ENCODE results near the gene TMEM106A.
"Not testable (repeated sequence)": the region's sequence is repeated elsewhere in the genome, so short reads cannot be mapped to it uniquely, and the experiment has no call there.

TMEM106A gene

DNA sequence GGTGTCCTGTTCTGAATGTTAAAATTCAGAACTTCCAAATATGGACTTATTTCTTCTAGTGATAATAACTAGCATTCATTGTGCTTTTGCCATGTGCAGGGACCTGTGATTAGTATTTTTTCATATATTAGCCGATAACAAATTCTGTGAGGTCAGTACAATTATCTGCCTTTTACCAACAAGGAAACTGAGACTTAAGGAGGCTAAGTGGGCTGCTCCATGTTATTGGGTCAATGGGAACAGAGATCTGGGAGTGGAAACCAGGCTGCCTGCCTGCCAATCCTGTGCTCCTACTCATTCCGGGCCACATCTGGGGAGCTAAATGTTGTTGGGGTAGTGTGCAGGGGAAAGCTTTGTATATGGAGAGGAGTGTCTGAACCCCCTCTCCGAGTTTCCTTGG, 3.7 kb downstream of the TMEM106A start:
- no peak for DNase-seq (ENCODE audit: low read depth, low spot score)

DNA sequence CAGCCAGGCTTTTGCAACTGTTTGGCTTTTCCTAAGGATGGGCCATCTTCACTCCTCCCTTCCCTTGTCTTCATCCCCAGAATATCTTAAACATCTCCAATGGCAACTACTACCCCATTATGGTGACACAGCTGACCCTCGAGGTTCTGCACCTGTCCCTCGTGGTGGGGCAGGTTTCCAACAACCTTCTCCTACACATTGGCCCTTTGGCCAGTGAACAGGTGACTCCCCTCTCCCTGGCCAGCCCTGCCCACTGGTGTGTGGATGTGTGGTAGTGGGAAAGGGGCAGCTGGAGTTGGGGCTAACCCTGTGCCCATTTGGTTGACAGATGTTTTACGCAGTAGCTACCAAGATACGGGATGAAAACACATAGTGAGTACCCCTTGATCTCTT, 4.7 kb downstream of the TMEM106A start:
- DNase-seq (ENCODE audit: low read depth, low spot score) = no peak

DNA sequence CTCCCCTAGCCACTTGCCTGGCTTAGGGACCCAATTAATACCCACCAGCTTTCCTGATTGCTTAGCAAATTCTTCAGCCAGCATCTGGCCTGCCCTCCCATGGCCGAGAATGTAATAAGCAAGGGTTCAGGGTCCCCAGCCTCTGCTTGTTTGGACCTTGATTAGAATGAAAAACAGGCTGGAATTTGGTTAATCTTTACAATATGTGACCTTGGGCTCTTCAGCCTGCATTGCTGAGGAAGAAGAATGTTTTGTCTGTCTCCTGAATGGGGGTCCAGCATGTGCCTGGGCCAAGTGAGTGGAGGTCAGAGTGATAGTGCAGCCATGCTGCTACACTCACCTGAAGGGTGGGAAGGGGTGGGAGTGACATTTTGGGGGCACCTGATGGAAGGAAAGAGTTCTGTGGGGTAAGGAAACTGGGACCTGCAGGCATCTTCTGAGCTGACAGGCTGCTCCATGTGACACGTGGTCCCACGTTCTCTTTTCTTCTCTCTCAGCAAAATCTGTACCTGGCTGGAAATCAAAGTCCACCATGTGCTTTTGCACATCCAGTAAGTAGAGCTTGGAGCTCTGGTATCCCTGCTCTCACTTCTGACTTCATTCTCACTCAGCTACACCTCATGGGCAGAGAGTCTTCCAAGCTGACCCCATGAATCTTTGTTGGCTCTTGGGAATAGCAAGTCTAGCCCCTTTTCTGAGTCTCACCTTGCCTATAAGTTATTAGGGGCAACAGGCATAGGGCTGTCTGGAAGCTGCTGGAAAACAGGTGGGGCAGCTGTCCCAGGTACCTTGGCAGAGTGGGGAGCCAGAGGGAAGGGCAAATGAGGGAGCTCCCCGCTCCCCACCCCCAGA, 5.3 kb downstream of the TMEM106A start:
- no peak for DNase-seq (ENCODE audit: low read depth, low spot score)

DNA sequence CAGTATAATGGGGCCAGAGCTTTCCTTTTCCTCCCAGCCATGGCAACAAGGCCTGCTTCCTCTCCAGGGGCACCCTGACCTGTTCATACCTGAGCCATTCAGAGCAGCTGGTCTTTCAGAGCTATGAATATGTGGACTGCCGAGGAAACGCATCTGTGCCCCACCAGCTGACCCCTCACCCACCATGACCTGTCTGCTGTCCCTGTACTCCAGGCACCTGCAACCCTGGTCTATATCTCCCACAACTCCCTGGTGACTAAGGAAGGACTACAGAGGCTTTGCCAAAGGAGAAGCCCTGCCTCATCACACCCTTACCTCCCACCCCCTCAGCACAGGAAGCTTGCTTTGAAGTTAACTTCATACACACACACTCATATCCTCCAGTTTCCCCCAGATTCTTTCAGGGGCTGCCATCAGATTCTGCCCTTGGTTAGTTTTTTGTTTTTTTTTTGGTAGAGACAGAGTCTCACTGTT, 6.0 kb downstream of the TMEM106A start:
- no peak for DNase-seq (ENCODE audit: low read depth, low spot score)

DNA sequence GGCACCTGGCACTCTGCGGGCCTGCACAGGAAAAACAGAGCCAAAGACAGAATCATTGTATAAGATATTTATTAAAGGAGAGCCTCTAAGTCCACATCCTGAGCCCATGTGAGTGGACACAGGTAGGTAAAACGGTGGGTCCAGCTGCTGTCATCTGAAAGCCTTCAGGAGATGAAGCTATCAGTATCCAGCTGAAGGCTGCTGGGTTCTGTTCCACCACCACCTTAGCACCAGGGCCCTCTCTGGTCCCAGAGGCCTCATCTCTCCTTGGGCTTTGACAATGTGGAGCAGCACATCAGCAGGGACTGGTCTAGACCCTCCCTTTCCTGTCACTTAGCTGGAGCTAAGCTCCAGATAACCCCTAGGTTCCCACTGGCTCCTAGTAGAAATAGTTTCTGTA, 7.3 kb downstream of the TMEM106A start:
- no peak for DNase-seq (ENCODE audit: low read depth, low spot score)

DNA sequence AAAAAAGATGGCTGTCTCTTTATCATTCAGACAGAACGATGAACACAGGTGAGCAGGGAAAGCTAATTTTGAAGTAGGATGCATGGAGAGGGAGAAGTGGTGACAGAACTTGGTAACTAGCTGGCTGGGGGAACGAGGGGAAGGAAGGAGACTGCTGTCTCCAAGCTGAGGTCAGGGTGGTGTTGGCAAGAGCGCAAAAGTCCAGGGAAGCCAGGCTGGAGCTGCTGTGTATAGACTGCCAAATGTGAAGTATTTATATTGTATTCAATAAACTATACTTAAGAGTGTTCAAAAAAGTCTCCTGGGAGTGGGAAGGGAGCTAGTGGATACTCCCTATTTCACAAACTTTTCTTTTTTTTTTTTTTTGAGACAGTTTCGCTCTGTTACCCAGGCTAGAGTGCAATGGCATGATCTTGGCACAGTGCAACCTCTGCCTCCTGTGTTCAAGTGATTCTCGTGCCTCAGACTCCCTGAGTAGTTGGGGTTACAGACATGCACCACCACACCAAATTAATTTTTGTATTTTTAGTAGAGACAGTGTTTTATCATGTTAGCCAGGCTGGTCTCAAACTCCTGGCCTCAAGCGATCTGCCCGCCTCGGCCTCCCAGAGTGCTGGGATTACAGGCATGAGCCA, 8.2 kb downstream of the TMEM106A start:
- no peak for DNase-seq (ENCODE audit: low read depth, low spot score)

DNA sequence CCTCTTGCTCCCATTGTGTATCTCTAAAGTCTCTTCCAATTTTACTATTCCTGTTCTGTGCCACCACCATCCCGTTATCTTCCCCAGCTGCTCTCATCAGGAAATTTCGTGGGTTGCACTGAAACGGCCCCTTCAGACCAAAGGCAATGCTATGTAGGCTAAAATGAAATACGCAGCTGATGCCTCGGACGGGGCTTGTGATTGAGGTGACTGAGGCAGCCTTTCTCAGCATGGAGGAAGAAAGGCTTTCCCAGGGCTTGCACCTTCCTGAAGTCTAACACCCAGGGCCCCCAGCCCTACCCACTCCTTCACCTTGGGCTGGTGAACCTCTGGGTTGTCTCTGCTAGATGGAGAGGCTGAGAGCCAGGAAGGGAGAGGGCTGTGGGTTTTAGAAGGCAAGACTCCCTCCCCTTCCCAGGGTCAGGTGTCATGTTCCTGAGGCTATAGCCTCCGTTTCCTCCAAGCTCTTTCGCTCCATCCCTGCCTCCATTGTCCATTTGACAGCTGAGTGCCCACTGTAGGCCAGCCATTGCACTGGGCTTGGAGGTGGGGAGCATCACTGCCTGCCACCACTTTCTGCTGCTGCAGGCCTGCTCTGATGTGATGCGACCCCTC, 8.9 kb downstream of the TMEM106A start:
- DNase-seq (ENCODE audit: low read depth, low spot score) = no peak

DNA sequence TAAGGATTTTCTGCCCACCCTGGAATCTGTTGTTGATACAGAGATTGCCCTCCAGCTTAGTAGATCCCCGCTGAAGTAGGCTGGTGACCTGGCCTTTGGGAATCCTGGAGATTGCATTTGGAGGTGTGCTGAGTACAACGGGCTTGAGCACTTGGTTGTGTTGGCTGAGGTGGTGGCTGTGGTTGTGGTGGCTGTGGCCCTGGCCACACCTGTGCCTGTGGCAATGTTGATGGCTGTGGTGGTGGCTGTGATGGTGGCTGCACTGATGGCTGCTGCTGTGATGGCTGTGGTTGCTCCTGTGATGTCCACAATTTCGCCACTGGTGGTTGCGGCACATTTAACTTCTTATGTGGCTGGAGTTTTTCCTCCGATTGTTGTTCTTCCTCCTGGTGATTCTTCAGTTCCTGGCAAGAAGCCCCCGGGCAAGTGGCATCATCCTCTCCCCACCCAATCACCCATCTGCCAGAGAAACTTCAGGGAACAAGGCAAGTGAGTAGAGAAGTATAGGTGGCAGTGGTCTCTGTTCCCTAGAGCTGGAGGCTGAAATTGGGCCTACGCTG, 12.6 kb downstream of the TMEM106A start:
- no peak for DNase-seq (ENCODE audit: low read depth, low spot score)

DNA sequence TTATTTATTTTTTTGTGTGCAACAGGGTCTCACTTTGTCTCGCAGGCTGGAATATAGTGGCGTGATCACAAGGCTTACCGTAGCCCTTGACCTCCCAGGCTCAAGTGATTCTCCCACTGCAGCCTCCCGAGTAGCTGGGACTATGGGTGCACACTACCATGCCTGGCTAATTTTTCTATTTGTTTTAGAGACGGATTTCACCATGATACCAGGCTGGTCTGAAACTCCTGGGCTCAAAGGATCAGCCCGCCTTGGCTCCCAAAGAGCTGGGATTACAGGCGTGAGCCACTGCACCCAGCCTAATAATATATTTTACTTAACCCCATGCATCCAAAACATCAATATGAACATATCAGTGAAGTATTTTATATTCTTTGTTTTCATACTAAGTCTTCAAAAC, 14.7 kb downstream of the TMEM106A start:
- DNase-seq (ENCODE audit: low read depth, low spot score) = no peak

DNA sequence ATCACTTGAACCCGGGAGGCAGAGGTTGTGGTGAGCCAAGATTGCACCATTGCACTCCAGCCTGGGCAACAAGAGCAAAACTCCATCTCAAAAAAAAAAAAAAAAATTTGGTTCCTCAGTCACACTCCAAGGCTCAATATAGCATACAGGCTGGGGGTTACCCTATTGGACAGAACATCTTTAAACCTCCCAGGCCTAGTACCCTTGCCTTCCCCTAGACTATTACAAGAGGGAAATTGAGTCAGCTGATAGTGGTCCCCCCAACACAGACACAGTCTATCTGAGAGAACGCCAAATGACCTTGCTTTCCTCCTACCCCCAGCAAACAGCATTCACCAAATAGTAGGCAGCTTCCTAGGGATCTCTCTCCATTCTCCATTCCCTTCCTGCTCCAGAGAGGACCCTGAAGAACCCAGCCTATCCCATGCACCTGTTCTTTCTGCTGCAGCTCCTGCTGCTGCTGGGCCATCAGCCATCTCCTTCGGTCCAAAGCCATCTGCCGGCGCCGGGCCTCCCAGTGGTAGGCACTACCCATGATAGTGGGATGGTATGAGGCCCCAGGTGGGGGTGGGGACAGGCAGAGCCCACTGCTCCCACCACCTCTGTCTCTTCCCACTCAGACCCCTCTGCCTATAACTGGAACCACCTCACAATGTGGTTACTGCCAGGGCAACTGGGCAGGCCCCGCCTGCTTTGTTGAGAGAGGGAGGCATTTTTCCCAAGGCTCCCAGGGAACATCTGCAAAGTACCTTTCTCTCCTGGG, 16.5 kb downstream of the TMEM106A start, which contains the start of gene CCDC200:
CCDC200 (minus strand) TSS at position 604 of the 763 bp plus-strand sequence; CDS start at position 535, 69 bp downstream.
- not testable (repeated sequence) for DNase-seq (ENCODE audit: low read depth, low spot score)

DNA sequence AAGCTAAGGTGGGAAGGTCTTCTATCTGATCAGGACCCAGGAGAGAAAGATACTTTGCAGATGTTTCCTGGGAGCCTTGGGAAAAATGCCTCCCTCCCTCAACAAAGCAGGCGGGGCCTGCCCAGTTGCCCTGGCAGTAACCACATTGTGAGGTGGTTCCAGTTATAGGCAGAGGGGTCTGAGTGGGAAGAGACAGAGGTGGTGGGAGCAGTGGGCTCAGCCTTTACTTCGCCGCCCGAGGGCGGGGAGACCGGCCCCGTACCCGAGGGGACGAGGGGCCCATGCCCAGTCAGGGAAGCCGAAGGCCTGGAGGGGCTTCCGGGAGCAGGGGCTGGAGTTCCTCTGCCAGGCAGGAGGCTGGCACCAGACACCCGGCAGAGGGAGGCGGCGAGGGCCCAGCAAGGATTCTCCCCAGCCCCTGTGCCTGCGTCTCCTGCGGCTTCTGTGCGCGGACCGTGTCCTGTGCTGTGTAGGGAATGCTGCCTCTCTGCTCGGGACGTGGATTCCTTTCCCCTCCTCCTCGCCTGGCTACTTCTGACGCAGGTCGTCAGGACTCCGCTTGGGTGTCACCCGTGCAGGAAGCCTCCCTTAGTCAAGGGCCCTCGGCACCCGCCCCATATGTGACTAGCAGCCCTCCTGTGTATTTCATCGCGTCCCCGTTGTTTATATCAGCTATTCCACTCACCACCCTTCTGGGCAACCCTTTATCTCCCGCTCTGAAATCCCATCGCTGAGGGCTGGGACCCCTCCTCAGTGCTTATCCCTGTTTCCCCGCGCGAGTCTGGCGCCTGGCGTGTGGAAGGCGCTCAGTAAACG, 19.7 kb downstream of the TMEM106A start:
- DNase-seq (ENCODE audit: low read depth, low spot score) = not testable (repeated sequence)

DNA sequence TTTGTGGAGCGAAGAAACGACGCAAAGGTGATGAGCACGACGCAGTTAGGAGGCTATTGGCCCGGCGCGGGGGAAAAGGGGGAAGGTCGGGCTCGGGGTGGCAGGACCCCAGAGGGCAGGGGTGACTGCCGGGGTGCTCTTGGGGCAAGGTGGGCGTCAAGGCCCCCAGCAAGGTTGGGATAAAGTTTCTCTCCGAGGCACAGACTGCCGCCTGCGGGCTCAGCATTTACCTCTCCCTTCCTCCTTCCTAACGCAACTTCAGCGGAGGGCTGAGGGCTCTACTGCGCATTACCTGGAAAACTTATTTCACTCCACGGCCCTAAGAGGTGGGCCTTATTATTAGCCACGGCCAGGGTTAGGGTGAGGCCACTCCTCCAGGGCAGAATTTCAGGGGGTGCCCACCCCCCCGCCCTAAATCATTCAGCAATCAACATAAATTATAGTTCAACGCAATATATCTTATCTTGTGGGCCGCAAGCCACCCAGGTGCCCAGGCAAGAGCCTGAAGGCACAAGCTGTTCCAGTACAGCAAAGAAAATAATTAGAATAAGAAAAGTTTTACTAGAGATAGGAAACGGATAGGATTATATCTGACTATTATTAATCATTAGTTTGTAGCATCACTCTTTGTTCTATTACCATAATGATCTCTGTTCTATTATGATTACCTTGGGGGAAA, 20.5 kb downstream of the TMEM106A start:
- not testable (repeated sequence) for DNase-seq (ENCODE audit: low read depth, low spot score)

DNA sequence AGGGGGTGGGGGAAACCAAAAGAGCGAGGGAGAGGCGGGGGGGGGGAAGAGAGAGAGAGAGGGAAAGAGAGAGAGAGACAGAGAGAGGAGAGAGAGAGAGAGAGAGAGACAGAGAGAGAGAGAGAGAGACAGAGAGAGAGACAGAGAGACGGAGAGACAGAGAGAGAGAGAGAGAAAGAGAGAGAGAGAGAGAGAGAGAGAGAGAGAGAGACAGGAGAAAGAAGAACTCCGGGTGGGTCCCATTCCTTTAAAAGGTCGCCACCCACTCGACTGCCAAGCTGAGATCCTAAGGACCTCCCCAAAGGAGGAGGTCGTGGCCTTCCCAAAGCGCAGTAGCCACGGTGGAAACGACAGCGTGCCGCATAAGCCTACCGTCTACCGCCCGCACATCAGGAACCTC, 21.6 kb downstream of the TMEM106A start:
- DNase-seq (ENCODE audit: low read depth, low spot score) = not testable (repeated sequence)

DNA sequence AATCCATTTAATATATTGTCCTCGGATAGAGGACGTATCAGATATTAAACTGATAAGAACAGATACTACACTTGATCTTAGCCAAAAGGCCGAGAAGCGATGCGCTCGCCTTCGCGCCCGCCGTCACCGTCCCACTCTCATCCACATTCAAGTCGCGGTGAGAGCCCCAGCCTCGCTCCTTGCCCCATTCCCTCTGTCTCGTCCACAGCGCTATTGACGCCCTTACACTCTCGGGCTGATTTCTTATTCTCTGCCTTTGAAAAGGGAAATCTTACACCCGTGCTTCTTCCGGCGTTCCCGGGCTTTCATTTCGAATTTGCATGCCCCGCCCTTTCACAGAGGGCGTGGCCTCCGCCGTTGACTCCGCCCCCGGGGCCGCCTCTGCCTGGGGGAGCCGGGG, 22.2 kb downstream of the TMEM106A start, which contains the start of gene RNU2-1:
RNU2-1 (minus strand) TSS at position 101 of the 400 bp plus-strand sequence.
- not testable (repeated sequence) for DNase-seq (ENCODE audit: low read depth, low spot score)

DNA sequence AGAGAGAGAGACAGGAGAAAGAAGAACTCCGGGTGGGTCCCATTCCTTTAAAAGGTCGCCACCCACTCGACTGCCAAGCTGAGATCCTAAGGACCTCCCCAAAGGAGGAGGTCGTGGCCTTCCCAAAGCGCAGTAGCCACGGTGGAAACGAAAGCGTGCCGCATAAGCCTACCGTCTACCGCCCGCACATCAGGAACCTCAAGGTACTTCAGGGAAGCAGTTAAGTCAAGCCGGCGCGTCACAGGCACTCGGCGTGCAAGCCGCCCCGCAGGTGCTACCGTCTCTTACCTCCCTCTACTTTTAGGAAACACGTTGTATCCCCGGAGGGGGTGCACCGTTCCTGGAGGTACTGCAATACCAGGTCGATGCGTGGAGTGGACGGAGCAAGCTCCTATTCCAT, 27.9 kb downstream of the TMEM106A start:
- DNase-seq (ENCODE audit: low read depth, low spot score) = not testable (repeated sequence)

DNA sequence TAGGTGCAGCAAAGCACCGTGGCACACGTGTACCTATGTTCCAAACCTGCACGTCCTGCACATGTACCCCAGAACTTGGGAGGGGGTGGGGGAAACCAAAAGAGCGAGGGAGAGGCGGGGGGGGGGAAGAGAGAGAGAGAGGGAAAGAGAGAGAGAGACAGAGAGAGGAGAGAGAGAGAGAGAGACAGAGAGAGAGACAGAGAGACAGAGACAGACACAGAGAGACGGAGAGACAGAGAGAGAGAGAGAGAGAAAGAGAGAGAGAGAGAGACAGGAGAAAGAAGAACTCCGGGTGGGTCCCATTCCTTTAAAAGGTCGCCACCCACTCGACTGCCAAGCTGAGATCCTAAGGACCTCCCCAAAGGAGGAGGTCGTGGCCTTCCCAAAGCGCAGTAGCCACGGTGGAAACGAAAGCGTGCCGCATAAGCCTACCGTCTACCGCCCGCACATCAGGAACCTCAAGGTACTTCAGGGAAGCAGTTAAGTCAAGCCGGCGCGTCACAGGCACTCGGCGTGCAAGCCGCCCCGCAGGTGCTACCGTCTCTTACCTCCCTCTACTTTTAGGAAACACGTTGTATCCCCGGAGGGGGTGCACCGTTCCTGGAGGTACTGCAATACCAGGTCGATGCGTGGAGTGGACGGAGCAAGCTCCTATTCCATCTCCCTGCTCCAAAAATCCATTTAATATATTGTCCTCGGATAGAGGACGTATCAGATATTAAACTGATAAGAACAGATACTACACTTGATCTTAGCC, 29.1 kb downstream of the TMEM106A start:
- DNase-seq (ENCODE audit: low read depth, low spot score) = not testable (repeated sequence)

DNA sequence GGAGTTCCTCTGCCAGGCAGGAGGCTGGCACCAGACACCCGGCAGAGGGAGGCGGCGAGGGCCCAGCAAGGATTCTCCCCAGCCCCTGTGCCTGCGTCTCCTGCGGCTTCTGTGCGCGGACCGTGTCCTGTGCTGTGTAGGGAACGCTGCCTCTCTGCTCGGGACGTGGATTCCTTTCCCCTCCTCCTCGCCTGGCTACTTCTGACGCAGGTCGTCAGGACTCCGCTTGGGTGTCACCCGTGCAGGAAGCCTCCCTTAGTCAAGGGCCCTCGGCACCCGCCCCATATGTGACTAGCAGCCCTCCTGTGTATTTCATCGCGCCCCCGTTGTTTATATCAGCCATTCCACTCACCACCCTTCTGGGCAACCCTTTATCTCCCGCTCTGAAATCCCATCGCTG, 34.8 kb downstream of the TMEM106A start:
- DNase-seq (ENCODE audit: low read depth, low spot score) = not testable (repeated sequence)

Measured in activated CD4-positive, CD25-positive, alpha-beta regulatory T cell treated with anti-CD3 and anti-CD28 coated beads, Interleukin-2, amount 50 U/mL, for 16 hours (primary cell).